ENCODE data around the gene SLCO4A1.
A peak's percentile ranks its signal among the peaks of the same experiment; 100 is the strongest.

The SLCO4A1 gene

DNA sequence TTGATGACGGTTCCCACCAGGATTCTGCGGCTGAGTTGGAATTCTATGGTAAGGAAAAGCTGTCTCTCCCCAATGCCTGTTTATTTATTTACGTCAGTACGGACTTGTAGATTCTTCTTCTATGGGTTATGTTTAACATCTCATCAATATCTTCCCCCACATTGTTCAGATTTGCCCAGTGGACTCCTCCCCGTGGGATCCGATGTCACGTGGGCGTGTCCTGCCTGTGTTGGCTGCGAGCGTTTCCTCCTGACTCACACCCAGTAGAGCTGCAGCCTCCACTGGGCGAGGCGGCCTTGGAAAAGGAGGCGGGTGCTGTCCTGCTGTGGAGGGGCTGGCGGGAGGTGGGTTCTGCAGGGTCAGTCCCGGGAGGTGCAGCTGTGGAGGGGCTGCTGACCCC, 46.8 kb upstream of the SLCO4A1 start:
- H3K23ac ChIP-seq (ENCODE audit: low read length) = no peak overlapping the region
- WGBS (ENCODE audit: extremely low coverage, insufficient coverage, insufficient read length) = no CpG with 5 or more reads among the region's 15 CpGs
- no peak overlapping the region for H2AK5ac ChIP-seq (ENCODE audit: low read length)
- no peak overlapping the region for H3K4ac ChIP-seq (ENCODE audit: low read depth, low read length)
- no peak overlapping the region for H3K14ac ChIP-seq (ENCODE audit: low read length)
- H4K12ac ChIP-seq (ENCODE audit: low read depth, low read length) = no peak overlapping the region
- no peaks in the 10 kb centered on the region for H3K4me1 ChIP-seq (ENCODE audit: control insufficient read depth in 1 of 2, insufficient read depth in 2 of 2, low read length in 2 of 2)
- no peak overlapping the region for H3K9ac ChIP-seq (ENCODE audit: low read length)
- no peak overlapping the region for H2BK5ac ChIP-seq (ENCODE audit: low read depth, low read length, poor library complexity)
- H3K9me3 ChIP-seq (ENCODE audit: insufficient read depth, low read depth, low read length) = peaks cover 15% of the 10 kb centered on the region
- no peaks in the 10 kb centered on the region for H3K36me3 ChIP-seq (ENCODE audit: control insufficient read depth in 1 of 2, insufficient read depth in 2 of 2, low read length in 2 of 2)
- no peak overlapping the region for H3K18ac ChIP-seq (ENCODE audit: low read length)
- H3K27ac ChIP-seq (ENCODE audit: low read depth, low read length) = no peak overlapping the region
- H4K91ac ChIP-seq (ENCODE audit: low read depth, low read length) = no peak overlapping the region
- DNase-seq = peak in 1 of 2 donors; percentile 28
- H3K4me3 ChIP-seq (ENCODE audit: low read depth, low read length) = no peak overlapping the region
- no peak overlapping the region for H2AFZ ChIP-seq (ENCODE audit: insufficient read depth, low read length, poor library complexity)
- H3K4me2 ChIP-seq (ENCODE audit: low read length) = no peak overlapping the region
- no peak overlapping the region for H2BK12ac ChIP-seq (ENCODE audit: low read length)
- H2BK120ac ChIP-seq (ENCODE audit: insufficient read depth, low read length, poor library complexity) = no peak overlapping the region
- H3K79me2 ChIP-seq (ENCODE audit: control insufficient read depth, insufficient read depth, low read length, poor library complexity) = no peaks in the 10 kb centered on the region
- H4K8ac ChIP-seq (ENCODE audit: low read depth, low read length) = no peak overlapping the region
- H3K27me3 ChIP-seq (ENCODE audit: insufficient read depth, low read length) = no peaks in the 10 kb centered on the region
- no peaks in the 10 kb centered on the region for H3K79me1 ChIP-seq (ENCODE audit: low read length)

DNA sequence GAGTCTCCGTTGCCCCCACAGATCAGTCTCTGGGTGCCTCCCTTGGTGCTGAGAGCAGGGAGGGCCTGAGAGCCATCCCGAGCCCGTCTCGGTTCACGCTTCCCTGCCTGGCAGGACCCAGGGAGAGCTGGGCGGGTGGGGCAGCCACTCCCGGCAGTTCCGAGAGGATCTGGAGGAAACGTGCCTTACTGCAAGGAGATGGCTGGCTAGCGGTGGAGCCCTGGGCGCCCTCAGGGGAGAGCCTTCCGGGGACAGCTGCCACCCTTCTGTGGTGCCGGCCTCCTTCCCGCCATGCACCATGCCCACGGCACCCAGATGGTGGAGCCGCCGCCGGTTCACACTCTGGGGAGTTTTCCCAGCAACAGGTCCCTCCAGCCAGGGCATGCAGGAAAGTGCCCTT, 45.8 kb upstream of the SLCO4A1 start:
- H3K4me2 ChIP-seq (ENCODE audit: low read length) = no peak overlapping the region
- no peak overlapping the region for H4K91ac ChIP-seq (ENCODE audit: low read depth, low read length)
- peaks cover 13% of the 10 kb centered on the region for H3K9me3 ChIP-seq (ENCODE audit: insufficient read depth, low read depth, low read length)
- no peak overlapping the region for H2BK12ac ChIP-seq (ENCODE audit: low read length)
- WGBS (ENCODE audit: extremely low coverage, insufficient coverage, insufficient read length) = no CpG with 5 or more reads among the region's 18 CpGs
- H3K4me3 ChIP-seq (ENCODE audit: low read depth, low read length) = no peak overlapping the region
- H3K9ac ChIP-seq (ENCODE audit: low read length) = no peak overlapping the region
- no peaks in the 10 kb centered on the region for H3K79me2 ChIP-seq (ENCODE audit: control insufficient read depth, insufficient read depth, low read length, poor library complexity)
- H2BK5ac ChIP-seq (ENCODE audit: low read depth, low read length, poor library complexity) = no peak overlapping the region
- H3K18ac ChIP-seq (ENCODE audit: low read length) = no peak overlapping the region
- DNase-seq = no peak
- H3K79me1 ChIP-seq (ENCODE audit: low read length) = no peaks in the 10 kb centered on the region
- no peak overlapping the region for H3K27ac ChIP-seq (ENCODE audit: low read depth, low read length)
- H2AFZ ChIP-seq (ENCODE audit: insufficient read depth, low read length, poor library complexity) = no peak overlapping the region
- no peak overlapping the region for H4K8ac ChIP-seq (ENCODE audit: low read depth, low read length)
- no peak overlapping the region for H3K14ac ChIP-seq (ENCODE audit: low read length)
- no peak overlapping the region for H2BK120ac ChIP-seq (ENCODE audit: insufficient read depth, low read length, poor library complexity)
- no peak overlapping the region for H2AK5ac ChIP-seq (ENCODE audit: low read length)
- H3K4me1 ChIP-seq (ENCODE audit: control insufficient read depth in 1 of 2, insufficient read depth in 2 of 2, low read length in 2 of 2) = no peaks in the 10 kb centered on the region
- H4K12ac ChIP-seq (ENCODE audit: low read depth, low read length) = no peak overlapping the region
- H3K27me3 ChIP-seq (ENCODE audit: insufficient read depth, low read length) = no peaks in the 10 kb centered on the region
- H3K4ac ChIP-seq (ENCODE audit: low read depth, low read length) = no peak overlapping the region
- no peaks in the 10 kb centered on the region for H3K36me3 ChIP-seq (ENCODE audit: control insufficient read depth in 1 of 2, insufficient read depth in 2 of 2, low read length in 2 of 2)
- no peak overlapping the region for H3K23ac ChIP-seq (ENCODE audit: low read length)

DNA sequence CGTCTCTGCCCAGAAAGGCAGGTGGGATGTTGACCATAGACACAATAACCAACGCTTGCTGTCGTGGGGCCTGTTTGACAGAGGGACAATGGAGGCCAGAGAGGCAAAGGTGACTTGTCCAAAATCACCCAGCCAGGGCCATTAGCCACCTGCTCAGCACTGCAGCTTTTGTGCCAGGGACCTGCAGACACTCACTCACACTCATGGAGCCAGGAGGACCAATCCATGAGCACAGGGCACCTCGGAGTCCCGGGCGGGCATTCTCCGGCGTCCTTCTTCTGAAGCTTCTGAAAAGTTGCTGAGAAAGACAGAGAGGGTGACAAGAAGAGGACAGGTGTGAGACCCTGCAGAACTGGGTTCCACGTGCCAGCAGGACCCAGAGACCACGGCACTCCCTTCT, 45.4 kb upstream of the SLCO4A1 start:
- Histone ChIP-seq H3K4me1 (ENCODE audit: control insufficient read depth in 1 of 2, insufficient read depth in 2 of 2, low read length in 2 of 2) (no peaks in the 10 kb centered on the region), H2BK12ac (ENCODE audit: low read length) (no peak overlapping the region), H3K4me3 (ENCODE audit: low read depth, low read length) (no peak overlapping the region), H3K79me1 (ENCODE audit: low read length) (no peaks in the 10 kb centered on the region), H3K18ac (ENCODE audit: low read length) (no peak overlapping the region), H2BK5ac (ENCODE audit: low read depth, low read length, poor library complexity) (no peak overlapping the region), H3K27me3 (ENCODE audit: insufficient read depth, low read length) (no peaks in the 10 kb centered on the region), H2AFZ (ENCODE audit: insufficient read depth, low read length, poor library complexity) (no peak overlapping the region), H2AK5ac (ENCODE audit: low read length) (no peak overlapping the region), H3K14ac (ENCODE audit: low read length) (no peak overlapping the region), H4K8ac (ENCODE audit: low read depth, low read length) (no peak overlapping the region), H3K9ac (ENCODE audit: low read length) (no peak overlapping the region), H4K12ac (ENCODE audit: low read depth, low read length) (no peak overlapping the region), H3K4me2 (ENCODE audit: low read length) (no peak overlapping the region), H3K23ac (ENCODE audit: low read length) (no peak overlapping the region), H3K27ac (ENCODE audit: low read depth, low read length) (no peak overlapping the region), H3K79me2 (ENCODE audit: control insufficient read depth, insufficient read depth, low read length, poor library complexity) (no peaks in the 10 kb centered on the region), H3K9me3 (ENCODE audit: insufficient read depth, low read depth, low read length) (peaks cover 11% of the 10 kb centered on the region), H2BK120ac (ENCODE audit: insufficient read depth, low read length, poor library complexity) (no peak overlapping the region), H3K36me3 (ENCODE audit: control insufficient read depth in 1 of 2, insufficient read depth in 2 of 2, low read length in 2 of 2) (no peaks in the 10 kb centered on the region), H4K91ac (ENCODE audit: low read depth, low read length) (no peak overlapping the region), H3K4ac (ENCODE audit: low read depth, low read length) (no peak overlapping the region)
- WGBS (ENCODE audit: extremely low coverage, insufficient coverage, insufficient read length) = no CpG with 5 or more reads among the region's 10 CpGs
- no peak for DNase-seq

DNA sequence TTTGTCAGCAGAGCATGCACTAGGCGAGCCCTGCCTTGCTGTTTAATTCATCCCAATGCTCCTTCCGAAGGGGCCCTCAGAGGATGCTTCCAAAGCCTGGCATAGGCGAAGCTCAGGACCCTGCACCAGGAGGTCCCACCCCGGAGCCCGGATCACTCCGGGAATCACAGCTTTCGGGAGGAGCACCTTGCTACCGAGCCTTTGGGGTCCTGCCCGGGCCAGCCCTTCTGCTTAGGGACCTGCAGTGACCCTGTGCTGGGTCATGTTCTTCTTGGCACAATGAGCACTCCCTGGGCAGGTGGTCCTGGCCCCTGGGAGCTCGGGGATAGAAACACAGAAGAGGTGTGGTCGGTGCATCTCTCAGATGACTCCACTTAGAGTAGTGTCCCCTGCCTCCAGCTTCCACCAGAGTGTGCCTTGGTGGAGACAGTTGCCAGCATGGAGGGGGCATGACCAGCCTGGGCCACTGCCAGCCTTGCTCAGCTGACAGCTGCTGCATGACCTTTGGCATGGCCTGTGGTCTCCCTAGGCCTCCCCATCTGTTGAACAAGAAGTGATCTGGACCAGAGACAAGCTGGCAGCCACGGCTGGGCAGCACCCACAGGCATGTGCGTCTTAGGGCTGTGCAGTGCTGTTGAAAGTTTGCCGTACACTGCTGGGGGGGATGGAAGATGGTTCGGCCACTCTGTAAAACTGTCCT, 44.7 kb upstream of the SLCO4A1 start:
- Histone ChIP-seq H3K4me1 (ENCODE audit: control insufficient read depth in 1 of 2, insufficient read depth in 2 of 2, low read length in 2 of 2) (no peaks in the 10 kb centered on the region), H2BK5ac (ENCODE audit: low read depth, low read length, poor library complexity) (no peak overlapping the region), H3K27me3 (ENCODE audit: insufficient read depth, low read length) (no peaks in the 10 kb centered on the region), H2BK120ac (ENCODE audit: insufficient read depth, low read length, poor library complexity) (no peak overlapping the region), H3K4ac (ENCODE audit: low read depth, low read length) (no peak overlapping the region), H4K8ac (ENCODE audit: low read depth, low read length) (no peak overlapping the region), H3K4me2 (ENCODE audit: low read length) (no peak overlapping the region), H3K9ac (ENCODE audit: low read length) (peak overlapping the region; percentile 1), H3K27ac (ENCODE audit: low read depth, low read length) (no peak overlapping the region), H3K79me1 (ENCODE audit: low read length) (no peaks in the 10 kb centered on the region), H4K12ac (ENCODE audit: low read depth, low read length) (no peak overlapping the region), H3K18ac (ENCODE audit: low read length) (no peak overlapping the region), H3K36me3 (ENCODE audit: control insufficient read depth in 1 of 2, insufficient read depth in 2 of 2, low read length in 2 of 2) (no peaks in the 10 kb centered on the region), H2AK5ac (ENCODE audit: low read length) (no peak overlapping the region), H3K4me3 (ENCODE audit: low read depth, low read length) (no peak overlapping the region), H4K91ac (ENCODE audit: low read depth, low read length) (no peak overlapping the region), H2BK12ac (ENCODE audit: low read length) (no peak overlapping the region), H3K23ac (ENCODE audit: low read length) (no peak overlapping the region), H3K79me2 (ENCODE audit: control insufficient read depth, insufficient read depth, low read length, poor library complexity) (no peaks in the 10 kb centered on the region), H2AFZ (ENCODE audit: insufficient read depth, low read length, poor library complexity) (no peak overlapping the region), H3K14ac (ENCODE audit: low read length) (no peak overlapping the region), H3K9me3 (ENCODE audit: insufficient read depth, low read depth, low read length) (peaks cover 10% of the 10 kb centered on the region)
- WGBS (ENCODE audit: extremely low coverage, insufficient coverage, insufficient read length) = no CpG with 5 or more reads among the region's 15 CpGs
- no peak for DNase-seq

Measured in trophoblast cell (in vitro differentiated cells and primary cell).